HG03045 (cell line): Measurements from ENCODE around the gene ENTHD1.
"Not testable (repeated sequence)": the region's sequence is repeated elsewhere in the genome, so short reads cannot be mapped to it uniquely, and the experiment has no call there.

Source experiments
- ATAC-seq: cut with Tn5 transposase; IDR thresholded peaks from one replicate; pipeline ENCODE4 v1.9.1; 2021; ENCODE audit warnings: mild to moderate bottlenecking, moderate library complexity; ENCODE audit not compliant: unreplicated experiment

The ENTHD1 gene

DNA sequence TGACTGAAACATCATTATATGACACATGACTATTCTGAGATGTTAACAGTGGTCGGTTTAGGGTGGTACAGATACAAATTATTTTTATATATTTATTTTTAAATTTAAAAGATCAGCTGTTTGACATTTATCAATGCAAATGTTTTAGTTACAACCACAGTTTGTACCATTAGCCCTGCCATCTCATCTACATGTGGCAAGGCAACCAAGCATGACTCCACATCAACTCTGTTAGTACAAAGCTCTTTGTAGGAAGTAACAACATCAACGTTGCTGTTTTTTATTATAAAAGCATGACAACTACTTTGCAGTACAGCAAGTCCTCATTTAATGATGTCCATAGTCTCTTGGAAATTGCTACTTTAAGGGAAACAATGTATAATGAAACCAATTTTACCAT is 40.8 kb downstream of the ENTHD1 start:
- no peak for ATAC-seq

DNA sequence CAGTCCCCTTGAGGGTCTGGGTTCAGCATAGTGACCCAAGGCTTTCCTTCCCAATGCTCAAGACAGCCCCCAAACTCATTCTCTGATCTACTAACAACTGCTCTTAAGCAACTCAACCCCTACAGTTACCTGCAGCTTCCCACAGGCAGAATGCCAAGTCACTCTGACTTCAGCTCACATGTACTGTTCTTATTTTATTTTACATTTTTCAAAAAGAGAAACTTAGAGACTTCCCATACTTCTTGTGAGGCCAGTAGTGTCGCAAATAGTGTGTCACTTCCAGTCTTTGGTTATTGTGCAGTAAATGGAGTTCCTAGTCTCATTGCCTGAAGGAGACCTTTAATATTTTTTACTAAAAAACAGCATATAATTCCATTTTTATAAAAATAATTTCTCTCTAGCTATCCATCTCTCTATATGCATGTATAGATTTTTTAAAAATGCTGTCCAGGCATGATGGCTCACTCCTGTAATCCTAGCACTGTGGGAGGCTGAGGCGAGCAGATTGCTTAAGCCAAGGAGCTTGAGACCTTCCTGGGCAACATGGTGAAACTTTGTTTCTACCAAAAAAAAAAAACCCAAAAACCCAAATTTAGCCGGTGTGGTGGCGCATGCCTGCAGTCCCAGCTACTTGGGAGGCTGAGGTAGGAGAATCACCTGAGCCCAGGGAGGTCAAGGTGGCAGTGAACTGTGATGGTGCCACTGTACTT is 41.8 kb downstream of the ENTHD1 start:
- ATAC-seq = no peak

GRCh38 chr22:39847477-39847876 is 46.1 kb downstream of the ENTHD1 start:
- no peak for ATAC-seq

GRCh38 chr22:39846539-39846938 is 47.0 kb downstream of the ENTHD1 start:
- ATAC-seq = not testable (repeated sequence)

DNA sequence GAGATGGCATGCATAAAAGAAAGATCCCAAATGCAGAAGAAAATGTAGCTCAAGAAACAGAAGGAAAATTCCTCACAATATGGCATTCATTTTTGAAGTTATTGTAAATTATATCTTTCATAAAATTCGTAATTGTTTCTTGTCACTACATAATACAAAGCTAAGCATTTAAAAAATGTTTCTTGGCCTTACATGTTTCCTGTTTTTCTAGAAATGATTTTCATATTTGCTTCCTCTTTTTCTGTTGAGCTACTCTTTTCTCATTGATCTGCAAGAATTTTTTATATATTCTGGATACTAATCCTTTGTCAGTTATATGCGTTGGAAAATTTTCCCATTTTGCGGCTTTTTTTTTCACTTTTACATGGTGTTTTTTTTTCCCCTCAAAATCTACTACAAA is 48.0 kb downstream of the ENTHD1 start:
- no peak for ATAC-seq

- no peak for ATAC-seq
Measured at GRCh38 chr22:39839917-39840510, 53.5 kb downstream of the ENTHD1 start.

DNA sequence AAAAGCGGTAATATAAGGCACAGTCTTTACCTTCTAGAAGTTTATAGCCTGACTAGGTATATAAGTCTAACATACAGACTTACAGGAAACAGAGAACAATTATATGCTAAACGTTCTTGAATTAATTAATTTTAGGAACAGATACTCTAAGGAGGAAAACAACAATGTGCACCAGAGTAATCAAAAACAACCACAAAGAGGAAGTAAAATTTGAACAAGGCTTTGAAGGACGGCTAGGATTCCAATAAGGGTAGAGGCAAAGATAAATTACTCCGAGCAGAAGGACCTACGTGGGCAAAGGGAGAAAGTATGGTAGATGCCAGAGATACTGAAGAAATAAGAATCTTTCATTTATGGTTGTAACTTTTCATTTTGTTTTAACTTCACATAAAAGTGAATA is 54.4 kb downstream of the ENTHD1 start:
- ATAC-seq = no peak

DNA sequence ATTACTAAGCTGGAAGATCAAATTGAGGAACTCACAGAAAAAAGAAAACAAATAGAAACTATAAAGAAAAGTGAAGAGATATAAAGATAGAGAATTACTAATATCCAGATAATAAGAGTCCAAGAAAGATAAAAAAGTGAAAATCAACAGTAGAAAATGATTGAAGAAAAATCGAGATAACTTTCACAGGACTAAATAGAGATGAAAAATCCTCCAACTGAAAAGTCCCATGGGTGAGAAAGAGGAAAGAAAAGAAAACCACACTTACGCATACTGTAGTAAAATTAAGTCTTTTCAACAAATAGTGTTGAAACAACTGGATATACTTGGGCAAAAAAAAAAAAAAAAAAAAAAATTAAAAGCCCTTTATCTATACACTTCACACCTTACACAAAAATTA is 60.0 kb downstream of the ENTHD1 start:
- no peak for ATAC-seq

GRCh38 chr22:39833093-39833492 is 60.5 kb downstream of the ENTHD1 start:
- no peak for ATAC-seq

DNA sequence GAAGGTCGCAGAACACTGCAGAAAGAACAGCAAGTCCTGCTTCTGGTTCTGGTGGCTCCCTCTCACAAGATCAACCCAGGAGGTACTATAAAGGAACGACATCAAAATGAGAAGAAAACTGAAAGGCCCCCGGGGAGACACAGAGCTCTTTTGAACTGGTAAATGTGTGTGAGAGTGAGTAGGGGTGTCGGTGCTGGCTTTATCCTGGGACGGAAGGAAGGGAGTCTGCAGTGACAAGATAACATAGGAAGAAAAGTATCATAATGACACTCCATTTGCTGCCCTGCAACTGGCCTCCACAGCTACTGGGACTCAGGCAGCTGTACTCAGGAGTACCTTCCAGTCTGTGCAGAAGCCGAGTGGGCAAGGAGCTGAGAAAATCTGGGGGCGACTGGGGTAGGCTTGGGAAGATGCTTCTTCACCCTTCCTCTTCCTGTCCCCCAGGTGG is 60.9 kb downstream of the ENTHD1 start:
- no peak for ATAC-seq

GRCh38 chr22:39825661-39826102 is 67.9 kb downstream of the ENTHD1 start:
- no peak for ATAC-seq

GRCh38 chr22:39821008-39821407 is 72.6 kb downstream of the ENTHD1 start:
- ATAC-seq = no peak

DNA sequence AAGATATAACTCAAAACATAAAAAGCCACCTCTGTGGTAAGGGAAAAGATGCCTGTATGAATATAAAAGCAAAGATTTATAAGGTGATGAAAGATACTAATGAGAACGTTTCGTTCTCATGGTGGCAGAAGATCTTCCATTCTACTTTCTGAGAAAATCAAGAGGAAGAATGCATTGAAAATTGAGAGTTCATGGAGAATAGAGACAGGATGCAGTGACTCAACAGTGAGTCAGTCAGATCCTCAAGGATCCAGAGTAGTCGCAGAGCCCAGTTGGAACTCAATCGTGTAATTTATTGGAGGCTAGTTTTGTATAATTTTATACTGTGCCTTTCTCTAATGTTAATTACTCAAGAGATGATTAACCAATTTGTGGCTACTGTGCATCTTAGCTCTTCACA is 73.3 kb downstream of the ENTHD1 start:
- ATAC-seq = no peak

DNA sequence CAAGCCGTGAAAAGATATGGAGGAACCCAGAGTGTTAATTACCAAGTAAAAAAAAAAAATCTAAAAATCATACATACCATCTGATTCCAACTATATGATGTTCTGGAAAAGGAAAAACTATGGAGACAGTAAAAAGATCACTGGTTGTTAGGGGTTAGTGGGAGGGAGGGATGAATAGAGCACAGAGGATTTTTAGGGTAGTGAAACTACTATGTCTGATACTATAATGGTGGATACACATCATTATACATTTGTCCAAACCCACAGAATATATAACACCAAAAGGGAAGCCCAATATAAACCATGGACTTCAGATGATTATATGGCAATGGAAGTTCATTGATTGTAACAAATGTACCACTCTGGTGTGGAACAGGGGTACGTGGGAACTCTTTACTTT is 74.1 kb downstream of the ENTHD1 start:
- no peak for ATAC-seq

DNA sequence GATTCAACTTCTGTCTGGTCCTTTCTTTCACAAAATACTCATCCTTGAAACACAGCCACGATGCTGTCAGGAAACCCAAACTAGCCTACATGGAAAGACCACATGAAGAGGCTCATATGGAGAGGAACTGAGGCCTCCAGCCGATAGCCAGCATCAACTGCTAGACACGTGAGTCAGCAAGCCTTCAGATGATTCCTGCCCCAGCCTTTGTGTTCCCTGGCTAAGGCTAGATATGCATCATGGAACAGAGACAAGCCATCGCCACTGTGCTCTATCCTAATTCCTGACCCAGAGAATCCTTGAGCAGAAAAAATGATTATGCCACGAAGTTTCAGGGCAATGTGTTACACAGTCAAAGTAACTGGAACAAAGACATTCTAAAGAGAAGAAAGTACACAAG is 75.5 kb downstream of the ENTHD1 start:
- no peak for ATAC-seq

GRCh38 chr22:39815932-39816331 is 77.6 kb downstream of the ENTHD1 start:
- no peak for ATAC-seq

- no peak for ATAC-seq
Measured at GRCh38 chr22:39814899-39815298, 78.7 kb downstream of the ENTHD1 start.

DNA sequence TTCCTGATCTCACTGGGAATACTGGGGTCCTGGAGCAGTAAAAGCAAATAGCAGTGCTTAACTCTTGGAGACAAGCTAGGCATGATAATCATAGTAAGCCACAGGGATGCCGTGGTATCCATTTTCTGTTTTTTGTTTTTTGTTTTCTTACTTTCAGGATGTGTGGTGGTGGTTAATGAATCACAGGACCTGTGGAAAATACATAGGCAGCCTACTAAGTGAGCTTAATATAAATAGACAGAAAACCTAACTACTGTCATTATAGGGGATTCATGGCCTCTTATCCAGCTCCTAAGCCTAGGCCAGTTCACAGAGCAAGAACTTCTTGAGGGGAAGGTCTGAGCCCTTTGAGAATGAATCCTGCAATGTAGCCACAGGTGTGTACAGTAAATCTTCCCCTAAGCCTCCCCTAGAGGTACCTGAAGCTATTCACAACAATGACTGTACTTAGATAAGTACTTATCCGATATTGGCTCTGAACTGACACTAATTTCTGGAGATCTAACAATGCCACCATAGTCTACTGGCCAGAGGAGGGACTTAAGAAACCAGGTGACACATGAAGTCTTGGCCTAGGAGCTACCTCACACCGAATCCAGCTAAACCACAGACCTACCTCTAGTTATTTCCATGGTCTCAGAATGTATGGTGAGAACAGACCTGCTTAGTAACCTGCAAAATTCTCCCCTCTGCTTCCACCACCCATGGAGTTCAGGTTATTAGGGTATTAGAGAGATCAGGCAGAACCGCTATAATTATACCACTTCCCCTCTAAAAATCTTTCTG is 83.6 kb downstream of the ENTHD1 start:
- no peak for ATAC-seq

DNA sequence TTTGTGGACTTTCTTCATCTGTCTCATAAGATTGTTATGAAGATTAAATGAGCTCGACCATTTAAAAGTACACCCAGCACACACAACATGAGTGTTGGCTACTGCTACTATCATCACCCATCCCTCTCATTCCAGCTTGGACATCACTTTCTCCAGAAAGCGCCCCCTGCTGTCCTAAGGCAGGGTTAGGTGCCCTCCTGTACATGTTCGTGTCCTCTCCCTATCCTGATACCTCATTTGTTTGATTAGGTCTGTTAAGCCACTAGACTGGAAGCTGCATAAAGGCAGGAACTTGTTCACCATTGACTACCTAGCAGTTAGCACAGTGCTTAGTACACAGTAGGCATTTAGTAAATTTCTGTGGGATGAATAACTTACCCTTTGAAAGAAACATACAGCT is 85.5 kb downstream of the ENTHD1 start:
- ATAC-seq = no peak

DNA sequence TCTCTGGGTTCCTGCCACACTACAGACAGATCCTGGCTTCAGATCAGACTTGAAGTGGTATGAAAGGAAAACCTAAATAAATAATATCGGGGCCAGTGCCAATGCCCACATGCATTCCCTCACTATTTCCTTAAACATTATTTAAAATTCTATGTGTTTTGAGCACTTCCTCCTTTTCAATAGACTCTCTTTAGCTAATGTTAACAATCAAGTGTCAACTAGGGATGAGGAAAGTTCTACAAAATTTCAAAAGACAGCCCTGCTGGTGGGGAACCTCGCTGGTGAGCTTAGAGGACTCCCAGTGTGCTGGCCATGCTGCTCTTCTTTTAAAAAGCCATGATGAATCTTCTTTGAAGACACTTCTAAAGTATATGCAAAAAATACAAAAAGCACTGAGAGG is 87.5 kb downstream of the ENTHD1 start:
- no peak for ATAC-seq

- no peak for ATAC-seq
Measured at GRCh38 chr22:39805117-39805516, 88.4 kb downstream of the ENTHD1 start.

DNA sequence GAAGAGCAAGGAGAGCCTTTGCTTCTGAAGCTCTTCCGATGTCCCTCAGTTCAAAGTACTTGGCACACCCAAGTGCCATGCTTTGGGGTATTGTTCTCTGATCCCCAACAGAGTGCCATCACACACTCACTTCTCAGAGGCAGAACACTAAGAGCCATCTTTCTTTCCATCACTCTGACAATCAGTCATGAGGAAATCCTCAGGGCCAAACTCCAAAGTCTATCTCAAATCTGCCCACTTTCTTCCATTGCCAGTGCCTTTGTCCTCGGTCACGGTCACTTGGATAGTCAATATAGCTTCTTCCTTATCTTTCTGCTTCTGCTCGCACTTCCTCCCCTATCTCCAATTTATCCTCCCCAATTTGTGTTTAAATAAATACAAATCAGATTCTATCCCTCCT is 90.9 kb downstream of the ENTHD1 start:
- no peak for ATAC-seq
